Measurements from ENCODE around the gene RGL1.

DNA sequence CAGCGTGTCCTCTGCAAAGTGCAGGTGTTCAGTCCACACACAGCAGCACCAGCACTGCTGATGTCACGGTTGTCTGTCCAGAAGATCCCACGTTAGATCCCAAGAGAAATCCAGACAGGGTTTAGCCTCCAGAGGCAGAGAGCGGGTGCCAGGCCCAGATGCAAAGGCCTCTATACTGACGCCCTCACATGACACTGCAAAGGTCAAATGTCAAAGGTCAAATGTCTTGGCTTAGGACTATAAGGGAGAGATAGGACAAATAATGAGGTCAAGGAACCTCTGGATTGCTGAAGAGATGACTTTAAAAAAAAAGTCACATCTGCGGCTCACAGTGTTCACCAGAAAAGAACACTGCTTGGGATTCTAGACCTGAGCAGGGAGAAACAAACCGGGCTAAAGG lies 131.1 kb downstream of the RGL1 start:
- TF ChIP-seq, protein P1, sequence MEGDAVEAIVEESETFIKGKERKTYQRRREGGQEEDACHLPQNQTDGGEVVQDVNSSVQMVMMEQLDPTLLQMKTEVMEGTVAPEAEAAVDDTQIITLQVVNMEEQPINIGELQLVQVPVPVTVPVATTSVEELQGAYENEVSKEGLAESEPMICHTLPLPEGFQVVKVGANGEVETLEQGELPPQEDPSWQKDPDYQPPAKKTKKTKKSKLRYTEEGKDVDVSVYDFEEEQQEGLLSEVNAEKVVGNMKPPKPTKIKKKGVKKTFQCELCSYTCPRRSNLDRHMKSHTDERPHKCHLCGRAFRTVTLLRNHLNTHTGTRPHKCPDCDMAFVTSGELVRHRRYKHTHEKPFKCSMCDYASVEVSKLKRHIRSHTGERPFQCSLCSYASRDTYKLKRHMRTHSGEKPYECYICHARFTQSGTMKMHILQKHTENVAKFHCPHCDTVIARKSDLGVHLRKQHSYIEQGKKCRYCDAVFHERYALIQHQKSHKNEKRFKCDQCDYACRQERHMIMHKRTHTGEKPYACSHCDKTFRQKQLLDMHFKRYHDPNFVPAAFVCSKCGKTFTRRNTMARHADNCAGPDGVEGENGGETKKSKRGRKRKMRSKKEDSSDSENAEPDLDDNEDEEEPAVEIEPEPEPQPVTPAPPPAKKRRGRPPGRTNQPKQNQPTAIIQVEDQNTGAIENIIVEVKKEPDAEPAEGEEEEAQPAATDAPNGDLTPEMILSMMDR (IDR thresholded peaks at IDR 0.05; ENCODE audit: low read depth, low read length, poor library complexity, severe bottlenecking) = no peak
- TF ChIP-seq EZH2phosphoT487 (IDR thresholded peaks at IDR 0.05; ENCODE audit: borderline replicate concordance, low read length) = no peak

All from DOHH2 (cell line).